ENCODE data around the gene C1orf174.

The C1orf174 gene

GRCh38 chr1:3908886-3909517 lies 8.9 kb upstream of the C1orf174 start:
- no peak for DNase-seq

DNA sequence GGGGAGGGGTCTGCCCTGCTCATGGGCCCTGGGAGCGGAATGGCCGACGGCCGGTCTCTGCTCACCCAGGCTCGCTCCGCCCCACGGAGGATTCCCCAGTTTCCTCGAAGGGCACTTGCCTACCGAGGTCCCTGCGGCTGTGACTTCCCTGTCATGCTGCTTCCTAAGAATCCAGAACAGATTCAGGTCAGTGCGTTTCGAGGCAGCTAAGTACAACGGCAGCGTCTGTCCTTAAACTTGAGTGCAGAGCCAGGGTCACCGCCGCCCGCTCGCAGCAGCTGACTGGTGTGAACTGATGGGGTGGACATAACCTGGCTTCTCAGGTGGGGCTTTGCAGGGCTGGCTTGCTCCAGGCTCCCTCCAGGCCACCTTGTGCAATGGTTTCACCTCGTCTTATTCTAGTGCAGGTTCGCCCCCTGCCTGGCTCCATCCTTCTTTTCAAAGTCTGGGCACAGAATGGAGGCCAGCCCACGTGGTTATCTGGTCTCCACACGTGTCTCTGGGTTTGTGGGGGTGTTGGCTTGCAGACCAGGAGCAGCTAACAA lies 7.6 kb upstream of the C1orf174 start:
- no peak for DNase-seq

- no peak for DNase-seq
Observed at GRCh38 chr1:3907031-3907534, 7.0 kb upstream of the C1orf174 start.

DNA sequence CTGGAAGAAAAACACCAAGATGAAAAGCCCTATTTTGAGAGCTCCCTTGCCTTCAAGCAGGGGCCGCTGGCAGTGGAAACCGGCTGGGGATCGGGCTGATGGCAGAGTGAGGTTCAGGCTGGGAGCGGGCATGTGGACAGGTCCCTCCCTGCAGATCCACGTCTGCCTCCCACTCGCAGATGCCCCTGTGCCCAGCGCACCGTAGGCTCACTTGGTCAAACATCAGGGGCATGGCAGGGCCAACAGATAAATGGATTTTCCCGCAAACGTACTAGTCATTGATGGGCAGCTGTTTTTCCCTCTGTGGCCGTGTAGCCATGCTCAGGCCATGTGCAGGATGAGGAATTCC lies 6.6 kb upstream of the C1orf174 start:
- no peak for DNase-seq

- DNase-seq, result no peak
Observed at GRCh38 chr1:3905953-3906671, 6.0 kb upstream of the C1orf174 start.

DNA sequence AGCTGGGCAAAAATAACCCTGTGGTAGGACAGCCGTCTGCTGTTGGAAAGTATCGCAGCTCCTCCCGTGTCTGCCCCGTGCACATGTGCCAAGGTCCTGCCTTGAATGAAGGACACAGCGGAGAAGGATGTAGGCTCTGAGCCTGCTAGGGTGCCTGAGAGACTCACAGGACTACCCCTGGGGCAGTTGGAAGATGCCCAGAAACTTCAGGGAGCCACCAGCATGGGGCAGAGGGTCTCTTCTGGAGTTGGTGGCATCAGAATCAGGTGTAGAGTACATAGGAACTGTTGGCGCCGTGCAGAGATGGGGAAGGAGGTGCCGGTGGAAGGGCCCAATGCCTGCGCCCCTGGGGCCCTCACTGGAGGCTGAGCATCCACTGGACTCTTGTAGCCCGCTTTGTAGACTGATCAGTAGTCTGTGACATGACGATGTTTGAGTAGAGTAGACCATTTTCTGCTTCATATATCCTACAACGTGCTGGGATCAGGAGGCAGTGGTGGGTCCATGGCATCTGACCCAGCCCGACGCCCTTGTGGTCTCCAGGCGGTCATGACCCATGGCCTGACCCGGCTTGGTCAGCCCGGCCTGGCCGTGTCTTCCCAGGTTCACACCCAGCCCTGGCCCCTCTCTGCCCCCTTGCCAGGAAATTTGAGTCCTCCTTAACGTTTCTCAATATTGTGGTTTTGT lies 5.3 kb upstream of the C1orf174 start:
- DNase-seq, result no peak

GRCh38 chr1:3904843-3905185 lies 4.7 kb upstream of the C1orf174 start:
- DNase-seq, result no peak

DNA sequence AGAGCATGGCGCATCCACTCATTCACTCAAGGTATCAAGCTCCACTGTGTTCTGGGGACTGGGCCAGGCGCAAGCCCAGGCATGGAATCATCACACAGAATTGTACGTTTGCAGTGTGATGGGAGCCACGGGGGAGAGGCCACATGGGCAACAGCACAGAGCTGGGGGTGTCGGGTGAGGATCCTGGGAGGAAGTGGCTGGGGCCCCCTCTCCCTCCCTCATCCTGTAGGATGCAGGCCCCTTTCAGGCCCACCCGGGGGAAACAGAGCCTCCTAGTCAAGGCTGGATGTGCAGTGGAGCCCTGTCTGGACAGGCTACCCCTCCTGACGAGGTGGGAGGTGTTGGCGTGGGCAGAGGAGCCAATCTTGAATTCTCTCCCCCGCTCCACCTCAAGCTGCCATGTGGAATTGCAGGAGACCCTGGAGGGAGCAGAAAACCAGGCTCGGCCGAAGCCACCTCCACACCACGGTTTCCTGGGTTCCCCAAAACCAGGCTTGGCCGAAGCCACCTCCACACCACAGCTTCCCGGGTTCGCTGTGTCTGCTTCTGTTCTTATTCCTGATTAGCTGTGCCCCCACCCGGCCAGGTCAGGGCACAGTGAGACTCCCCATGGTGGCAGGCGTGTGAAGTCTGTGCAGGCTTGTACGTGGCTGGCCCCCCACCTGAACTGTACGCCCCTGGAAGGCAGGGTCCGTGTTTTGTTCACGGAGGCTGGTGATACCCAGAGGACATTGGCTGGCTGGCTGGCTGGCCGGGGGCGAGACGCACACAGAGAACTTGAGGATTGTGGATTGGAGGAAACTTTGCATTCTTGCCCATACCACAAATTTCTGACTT lies 4.2 kb upstream of the C1orf174 start:
- no peak for DNase-seq

- DNase-seq, result no peak
Observed at GRCh38 chr1:3903141-3904005, 3.3 kb upstream of the C1orf174 start.

- DNase-seq, result no peak
Observed at GRCh38 chr1:3902571-3903091, 2.6 kb upstream of the C1orf174 start.

- DNase-seq, result no peak
Observed at GRCh38 chr1:3902111-3902511, 2.0 kb upstream of the C1orf174 start.

- peak; percentile 68 for DNase-seq
Observed at GRCh38 chr1:3900969-3901529, 977 bp upstream of the C1orf174 start.

DNA sequence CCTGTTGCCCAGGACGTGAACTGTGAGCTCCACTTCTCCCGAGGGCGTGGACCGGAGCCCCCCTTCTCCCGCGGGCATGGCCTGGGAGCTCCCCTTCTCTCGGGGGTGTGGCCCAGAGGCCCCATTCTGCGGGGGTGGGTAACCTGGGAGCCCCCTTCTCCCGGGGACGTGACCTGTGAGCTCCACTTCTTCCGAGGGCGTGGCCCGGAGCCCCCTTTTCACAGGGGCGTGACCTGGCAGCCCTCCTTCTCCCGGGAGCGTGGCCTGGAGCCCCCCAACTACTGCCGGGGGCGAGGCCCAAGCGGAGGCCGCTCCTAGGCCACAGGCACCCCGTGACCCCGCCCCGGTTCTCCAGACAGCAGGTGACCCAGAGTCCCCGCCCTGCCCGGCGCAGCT lies 320 bp downstream of the C1orf174 start:
- no peak for DNase-seq

GRCh38 chr1:3898994-3899753 lies 898 bp downstream of the C1orf174 start:
- DNase-seq, result no peak

GRCh38 chr1:3898475-3898735 lies 1.7 kb downstream of the C1orf174 start:
- DNase-seq, result no peak

DNA sequence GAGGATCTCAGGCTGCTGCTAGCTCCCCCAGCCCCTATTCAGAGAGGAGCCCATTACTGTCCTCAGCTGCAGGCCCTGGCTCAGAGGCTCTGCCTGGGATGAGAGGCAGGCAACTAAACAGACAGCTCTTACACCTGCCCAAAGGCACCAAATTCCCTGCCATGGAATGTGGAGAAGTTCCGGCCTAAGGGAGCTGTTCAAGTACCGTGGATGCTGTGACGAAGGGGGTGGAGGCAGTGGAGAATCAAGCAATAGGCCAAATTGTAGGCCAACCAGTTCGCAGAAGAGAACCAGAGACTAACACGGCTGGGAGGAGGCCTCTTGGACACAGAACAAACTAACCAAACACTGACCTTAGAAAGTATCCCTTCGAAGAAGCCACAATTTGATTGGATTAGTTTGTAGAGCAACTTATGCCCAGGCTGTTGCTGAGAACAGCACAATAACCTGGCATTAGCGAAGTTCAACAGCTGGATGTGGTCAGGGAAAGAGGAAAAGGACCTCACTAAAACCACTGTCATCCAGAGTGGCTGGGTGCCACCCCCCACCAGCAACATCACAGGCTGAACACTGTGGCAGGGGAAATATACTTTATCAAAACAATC lies 3.6 kb downstream of the C1orf174 start:
- no peak for DNase-seq

GRCh38 chr1:3895951-3896325 lies 4.1 kb downstream of the C1orf174 start:
- no peak for DNase-seq

GRCh38 chr1:3895279-3895950 lies 4.7 kb downstream of the C1orf174 start:
- DNase-seq, result no peak

DNA sequence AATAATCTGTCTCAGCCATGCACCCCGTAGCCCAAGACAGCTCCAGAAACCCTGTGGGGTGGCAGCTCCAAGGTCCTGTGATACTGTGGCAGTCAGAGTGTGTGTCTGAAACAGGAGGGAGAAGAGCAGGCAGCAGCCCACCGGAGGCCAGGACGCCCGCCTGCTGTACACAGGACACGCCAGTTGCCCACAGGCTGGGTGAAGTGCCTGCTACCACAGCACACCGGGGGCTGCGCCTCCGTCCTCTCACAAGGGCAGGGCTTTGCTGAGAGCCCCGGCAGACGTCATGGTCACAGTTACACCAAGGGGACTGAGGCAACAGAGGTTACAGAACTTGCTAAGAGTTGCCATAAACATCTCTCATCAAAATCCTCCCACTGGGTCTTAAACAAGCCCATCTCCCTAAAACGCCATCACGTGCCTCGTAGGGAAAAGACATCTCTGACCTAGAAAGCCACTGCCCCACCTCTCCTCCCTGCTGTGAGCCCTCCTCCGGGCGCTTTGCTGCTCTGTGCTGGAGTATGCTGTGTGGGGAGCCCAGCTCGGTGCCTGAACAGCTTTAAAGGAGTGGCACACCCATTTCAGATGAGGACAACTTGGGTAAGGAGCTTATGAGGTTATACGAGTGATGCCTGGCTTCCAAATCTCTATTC lies 5.3 kb downstream of the C1orf174 start:
- no peak for DNase-seq

Data from T-helper 9 cell (primary cell).